ENCODE measurements around the gene OR52W1.

DNA sequence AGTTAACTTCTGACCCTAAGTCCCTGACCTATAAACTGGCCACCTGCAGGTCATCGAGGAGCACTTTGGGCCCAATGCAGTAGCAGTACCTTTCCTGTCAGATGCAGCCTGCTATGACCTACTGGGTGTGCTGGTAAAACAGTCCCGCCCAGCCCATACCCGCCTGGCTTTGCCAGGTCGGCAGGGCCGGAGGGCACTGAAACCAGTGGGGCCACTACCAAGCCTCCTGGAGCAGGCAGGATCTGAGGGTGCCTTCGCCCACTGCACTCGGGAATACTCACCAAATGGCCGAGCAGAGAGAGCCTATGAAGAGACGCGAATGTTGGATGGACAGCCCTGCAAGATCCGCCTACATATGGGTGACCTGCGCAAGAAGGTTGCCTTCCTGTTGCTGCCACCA, 10.8 kb downstream of the OR52W1 start:
- no peak for TF ChIP-seq POLR2A (IDR thresholded peaks at IDR 0.05)
- TF ChIP-seq, protein P1, sequence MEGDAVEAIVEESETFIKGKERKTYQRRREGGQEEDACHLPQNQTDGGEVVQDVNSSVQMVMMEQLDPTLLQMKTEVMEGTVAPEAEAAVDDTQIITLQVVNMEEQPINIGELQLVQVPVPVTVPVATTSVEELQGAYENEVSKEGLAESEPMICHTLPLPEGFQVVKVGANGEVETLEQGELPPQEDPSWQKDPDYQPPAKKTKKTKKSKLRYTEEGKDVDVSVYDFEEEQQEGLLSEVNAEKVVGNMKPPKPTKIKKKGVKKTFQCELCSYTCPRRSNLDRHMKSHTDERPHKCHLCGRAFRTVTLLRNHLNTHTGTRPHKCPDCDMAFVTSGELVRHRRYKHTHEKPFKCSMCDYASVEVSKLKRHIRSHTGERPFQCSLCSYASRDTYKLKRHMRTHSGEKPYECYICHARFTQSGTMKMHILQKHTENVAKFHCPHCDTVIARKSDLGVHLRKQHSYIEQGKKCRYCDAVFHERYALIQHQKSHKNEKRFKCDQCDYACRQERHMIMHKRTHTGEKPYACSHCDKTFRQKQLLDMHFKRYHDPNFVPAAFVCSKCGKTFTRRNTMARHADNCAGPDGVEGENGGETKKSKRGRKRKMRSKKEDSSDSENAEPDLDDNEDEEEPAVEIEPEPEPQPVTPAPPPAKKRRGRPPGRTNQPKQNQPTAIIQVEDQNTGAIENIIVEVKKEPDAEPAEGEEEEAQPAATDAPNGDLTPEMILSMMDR (IDR thresholded peaks at IDR 0.05) = no peak

All from lower leg skin (tissue), 3 donors.